Mesothelial cell of epicardium (in vitro differentiated cells): Measurements from ENCODE around the gene CUBN. TPM values are rescaled to one million over a fixed set of nuclear protein-coding genes. Genes with fewer than 3 reads are reported as not detected.

Experiments
- DNase-seq, 2 experiments: peaks; one replicate each; pipeline ENCODE4 v3.0.0; 2021; ENCODE audit warnings: low spot score in 2 of 2; ENCODE audit not compliant: unreplicated experiment in 2 of 2
- H3K27ac Mint-ChIP-seq: 2 replicates; pipeline ENCODE4 v1.8.0; 2021; ENCODE audit warnings: mixed read lengths
- H3K27me3 Mint-ChIP-seq: 2 replicates; pipeline ENCODE4 v1.8.0; 2021; ENCODE audit warnings: low read depth, mixed read lengths
- H3K36me3 Mint-ChIP-seq: 2 replicates; pipeline ENCODE4 v1.8.0; 2021; ENCODE audit warnings: mixed read lengths
- H3K4me1 Mint-ChIP-seq: 2 replicates; pipeline ENCODE4 v1.8.0; 2021; ENCODE audit warnings: mixed read lengths
- H3K4me3 Mint-ChIP-seq: 2 replicates; pipeline ENCODE4 v1.8.0; 2021; ENCODE audit warnings: mild to moderate bottlenecking, moderate library complexity, mixed read lengths
- H3K9me3 Mint-ChIP-seq: 2 replicates; pipeline ENCODE4 v1.8.0; 2021; ENCODE audit warnings: mixed read lengths
- CTCF ChIP-seq: fragments of 200-600 bp; sonication (generic); IDR thresholded peaks from one replicate; pipeline ENCODE4 v1.5.0; 2021; ENCODE audit warnings: antibody characterized with exemption; ENCODE audit not compliant: unreplicated experiment
- total RNA-seq: library from RNA; stranded (reverse); gene quantifications from 3 replicates; pipeline ENCODE4 v1.2.1, GENCODE V29; 2021

Gene CUBN
- total RNA-seq, 1 donor from 2014 or later: 1.5 TPM

- Mint-ChIP-seq H3K27me3 (no peaks in the 10 kb centered on the region), H3K27ac (peak overlapping the region; percentile 72), H3K9me3 (no peaks in the 10 kb centered on the region), H3K4me1 (peaks cover 9% of the 10 kb centered on the region), H3K36me3 (no peaks in the 10 kb centered on the region), H3K4me3 (no peak overlapping the region)
- no peak for DNase-seq
- TF ChIP-seq CTCF: no peak
Observed at GRCh38 chr10:16929069-16929468, 200.5 kb downstream of the CUBN start.

GRCh38 chr10:16927546-16927945, 202.1 kb downstream of the CUBN start:
- DNase-seq: no peak
- no peak overlapping the region for H3K27ac Mint-ChIP-seq
- H3K9me3 Mint-ChIP-seq: no peaks in the 10 kb centered on the region
- no peaks in the 10 kb centered on the region for H3K27me3 Mint-ChIP-seq
- H3K36me3 Mint-ChIP-seq: no peaks in the 10 kb centered on the region
- H3K4me3 Mint-ChIP-seq: no peak overlapping the region
- H3K4me1 Mint-ChIP-seq: peaks cover 7% of the 10 kb centered on the region
- TF ChIP-seq CTCF: no peak

- H3K4me1 Mint-ChIP-seq: peaks cover under 1% of the 10 kb centered on the region
- H3K9me3 Mint-ChIP-seq: no peaks in the 10 kb centered on the region
- H3K36me3 Mint-ChIP-seq: no peaks in the 10 kb centered on the region
- H3K4me3 Mint-ChIP-seq: no peak overlapping the region
- no peak for TF ChIP-seq CTCF
- no peak for DNase-seq
- H3K27ac Mint-ChIP-seq: no peak overlapping the region
- H3K27me3 Mint-ChIP-seq: no peaks in the 10 kb centered on the region
Observed at GRCh38 chr10:16923726-16924125, 205.9 kb downstream of the CUBN start.

GRCh38 chr10:16923309-16923708, 206.3 kb downstream of the CUBN start:
- Mint-ChIP-seq H3K27me3 (no peaks in the 10 kb centered on the region), H3K27ac (no peak overlapping the region), H3K4me1 (no peaks in the 10 kb centered on the region), H3K9me3 (no peaks in the 10 kb centered on the region), H3K4me3 (no peak overlapping the region), H3K36me3 (no peaks in the 10 kb centered on the region)
- no peak for TF ChIP-seq CTCF
- no peak for DNase-seq

GRCh38 chr10:16919121-16919982, 210.3 kb downstream of the CUBN start:
- no peak for DNase-seq
- Mint-ChIP-seq H3K9me3 (peaks cover 4% of the 10 kb centered on the region), H3K4me3 (no peak overlapping the region), H3K36me3 (no peaks in the 10 kb centered on the region), H3K4me1 (no peaks in the 10 kb centered on the region), H3K27ac (peak overlapping the region; percentile 56), H3K27me3 (no peaks in the 10 kb centered on the region)
- TF ChIP-seq CTCF: no peak
